HG03060 (cell line): ENCODE results near the gene LTBR.
"Not testable (repeated sequence)": the region's sequence is repeated elsewhere in the genome, so short reads cannot be mapped to it uniquely, and the experiment has no call there.

ENCODE experiments used
- ATAC-seq: cut with Tn5 transposase; IDR thresholded peaks from one replicate; pipeline ENCODE4 v1.9.1; 2021; ENCODE audit warnings: low read depth, moderate number of reproducible peaks; ENCODE audit not compliant: unreplicated experiment

LTBR gene

DNA sequence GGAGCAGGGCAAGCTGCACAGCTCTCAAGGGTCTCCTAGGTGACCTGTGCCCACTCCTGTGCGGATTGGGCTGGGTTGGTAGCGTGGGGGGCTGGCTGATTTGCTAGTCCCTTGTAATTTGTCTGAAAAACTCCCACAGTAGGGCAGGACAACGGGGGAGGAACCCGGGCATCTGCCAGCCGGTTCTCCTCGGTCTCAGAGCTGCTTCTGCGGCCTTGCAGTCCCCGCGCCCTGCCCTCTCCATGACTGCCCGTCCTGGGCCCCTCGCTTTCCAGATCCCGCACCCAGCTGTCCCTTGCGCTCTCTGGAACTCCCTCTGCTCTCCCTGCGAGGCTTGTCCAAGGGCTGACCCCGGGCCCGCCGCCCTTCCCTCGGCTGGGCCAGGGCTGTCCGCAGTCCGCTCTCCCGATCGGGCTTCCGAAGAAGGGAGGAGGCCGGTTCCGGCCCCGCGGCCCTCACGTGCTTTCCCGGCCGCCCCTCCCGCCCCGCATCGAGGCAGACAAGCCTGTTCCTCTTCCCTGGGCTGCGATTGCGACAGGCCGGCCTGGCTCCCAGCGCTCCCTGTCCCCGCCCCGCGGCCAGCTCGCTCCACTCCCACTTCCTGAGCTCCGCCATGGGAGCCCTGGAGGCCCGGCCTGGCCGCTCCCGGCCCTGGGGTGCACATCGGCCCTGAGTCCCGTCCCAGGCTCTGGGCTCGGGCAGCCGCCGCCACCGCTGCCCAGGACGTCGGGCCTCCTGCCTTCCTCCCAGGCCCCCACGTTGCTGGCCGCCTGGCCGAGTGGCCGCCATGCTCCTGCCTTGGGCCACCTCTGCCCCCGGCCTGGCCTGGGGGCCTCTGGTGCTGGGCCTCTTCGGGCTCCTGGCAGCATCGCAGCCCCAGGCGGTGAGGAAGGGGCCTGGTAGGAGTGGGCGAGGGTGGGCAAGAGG, at the start of gene LTBR:
Gene LTBR (plus strand): TSS at position 591 of the 927 bp plus-strand sequence. CDS start 197 bp downstream, at position 788.
- ATAC-seq = no peak

GRCh38 chr12:6334359-6334758, 49.6 kb upstream of the LTBR start:
- no peak for ATAC-seq

GRCh38 chr12:6334940-6335450, 49.0 kb upstream of the LTBR start:
- no peak for ATAC-seq

DNA sequence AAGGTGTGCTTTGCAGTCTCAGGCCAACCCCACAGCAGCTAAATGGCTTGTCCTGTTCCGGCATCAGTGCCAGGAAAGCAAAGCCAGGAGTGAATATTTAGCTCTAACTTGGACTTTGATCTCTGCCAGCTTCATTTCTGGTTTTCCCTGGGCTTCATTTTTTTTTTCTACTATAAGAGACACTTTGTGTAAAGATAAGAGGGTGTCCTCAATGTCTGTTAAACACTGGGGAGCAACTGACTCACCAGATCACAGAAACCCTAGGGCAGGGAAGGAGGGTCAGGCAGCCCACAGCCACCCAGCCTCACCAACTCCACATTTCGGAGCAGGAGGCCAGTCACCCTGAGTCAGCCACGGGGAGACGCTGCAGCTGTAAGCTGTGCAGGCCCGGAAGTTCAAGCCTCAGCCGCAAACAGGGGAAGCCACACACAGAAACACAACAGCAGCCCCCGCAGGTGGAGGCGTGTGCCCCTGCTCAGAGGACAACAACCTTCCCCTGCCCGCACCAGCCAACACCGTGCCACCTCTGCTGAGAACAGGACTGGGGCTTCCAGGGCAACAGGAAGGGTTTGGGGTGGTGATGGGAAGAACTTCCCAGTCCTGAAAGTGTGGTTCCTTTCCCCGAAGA, 48.4 kb upstream of the LTBR start:
- ATAC-seq = no peak

DNA sequence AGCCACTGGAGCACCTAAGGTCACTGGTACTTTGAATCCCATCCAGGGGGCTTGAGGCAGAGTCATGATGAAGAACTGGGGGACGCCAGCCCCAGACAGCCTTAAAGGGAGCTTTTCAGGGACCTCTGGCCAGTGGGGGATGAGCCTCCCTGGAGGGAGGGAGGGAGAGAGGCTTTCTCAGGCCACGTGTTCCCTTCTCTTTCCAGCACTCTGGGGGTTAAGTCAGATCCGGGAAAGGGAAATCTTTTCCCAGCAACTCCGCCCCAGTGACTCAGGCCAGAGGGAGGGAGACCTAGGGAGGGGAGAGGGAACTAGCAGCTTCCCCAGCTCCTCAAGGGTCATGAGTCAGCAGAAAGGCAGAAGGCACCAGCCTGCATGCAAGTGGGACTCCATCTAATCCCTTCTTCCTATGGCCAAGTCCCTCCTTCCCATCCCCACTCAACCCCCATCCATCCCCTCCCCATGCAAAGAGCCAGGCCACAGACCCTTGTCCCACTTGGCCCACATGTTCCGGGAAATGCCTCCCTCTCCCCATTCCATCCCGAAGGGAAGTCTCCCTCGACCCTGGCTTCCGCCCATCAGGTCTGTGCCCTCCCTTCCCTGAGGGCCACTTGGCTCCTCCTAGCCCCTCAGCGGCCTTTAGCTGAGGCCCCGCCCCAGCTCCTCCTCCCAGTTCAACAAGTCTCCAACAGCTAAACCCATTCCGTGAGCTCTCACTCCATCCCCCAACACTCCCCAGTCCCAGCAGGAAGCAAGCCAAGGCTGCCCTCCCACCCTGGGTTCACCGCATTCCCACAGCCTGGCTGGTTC, 47.7 kb upstream of the LTBR start:
- no peak for ATAC-seq

DNA sequence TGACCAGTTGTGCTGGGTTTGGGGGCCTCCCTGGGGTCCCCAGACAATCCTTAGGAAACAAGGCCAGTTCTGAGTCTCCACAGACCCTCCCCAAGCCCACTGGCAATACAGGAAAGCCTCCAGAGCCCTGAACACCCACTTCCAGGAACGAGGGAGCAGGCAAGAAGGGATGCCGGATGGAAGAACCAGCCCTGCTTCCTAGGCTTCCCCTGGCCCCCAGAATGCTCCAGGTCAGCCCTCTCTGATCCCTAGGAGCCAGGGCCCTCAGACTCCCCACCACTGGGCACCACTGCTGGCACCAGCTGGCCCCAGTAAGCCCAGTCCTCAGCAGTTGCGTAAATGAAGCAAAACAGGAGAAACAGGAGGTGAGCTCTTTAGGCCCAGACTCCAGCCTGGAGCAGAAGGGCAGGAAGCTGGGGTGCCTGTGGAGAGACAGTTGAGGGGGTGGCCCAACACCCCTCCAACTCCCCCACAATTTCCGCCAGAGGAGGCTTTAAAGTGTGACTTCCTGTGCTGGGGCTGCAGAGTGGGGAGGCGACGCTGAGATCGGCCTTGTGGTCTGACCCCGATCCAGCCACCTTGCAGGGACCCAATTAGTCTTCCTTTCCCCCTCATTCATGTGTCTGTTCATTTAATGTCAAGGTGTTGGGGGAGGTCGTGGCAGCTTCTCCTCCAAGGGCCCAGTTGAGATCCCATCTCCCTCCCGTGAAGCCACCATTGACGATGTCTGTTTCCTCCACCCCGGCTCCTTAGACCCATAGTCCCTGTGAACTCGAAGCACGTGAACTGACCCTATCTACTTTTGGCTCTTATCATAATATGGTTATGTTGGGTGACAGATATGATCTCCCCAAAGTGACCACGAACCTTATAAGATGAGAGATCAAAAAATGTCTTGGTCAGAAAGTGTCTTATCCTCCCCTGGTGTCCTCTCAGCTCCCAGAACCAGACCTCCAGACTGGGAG, 46.8 kb upstream of the LTBR start:
- ATAC-seq = no peak

DNA sequence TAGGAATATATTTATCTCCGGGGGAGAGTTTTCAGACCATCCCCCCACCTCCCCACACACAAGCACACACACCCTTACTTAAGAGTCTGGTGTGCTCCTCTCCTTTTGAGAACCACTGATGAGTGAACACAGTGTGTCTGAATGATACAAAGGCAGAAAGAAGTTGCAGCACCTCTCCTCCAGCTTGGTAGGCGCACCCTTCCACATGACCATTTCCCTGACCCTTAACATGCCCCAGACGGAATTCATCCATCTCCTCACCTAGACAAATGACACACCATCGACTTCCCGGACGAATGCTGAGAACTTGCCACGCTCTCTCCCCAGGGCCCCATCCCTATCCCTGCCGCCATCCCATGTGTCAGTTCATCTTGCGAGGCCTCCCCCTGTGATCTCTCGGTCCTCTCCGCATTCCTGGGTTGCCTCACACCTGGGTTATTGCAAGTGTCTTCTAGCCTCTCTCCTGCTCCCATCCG, 46.0 kb upstream of the LTBR start:
- no peak for ATAC-seq

DNA sequence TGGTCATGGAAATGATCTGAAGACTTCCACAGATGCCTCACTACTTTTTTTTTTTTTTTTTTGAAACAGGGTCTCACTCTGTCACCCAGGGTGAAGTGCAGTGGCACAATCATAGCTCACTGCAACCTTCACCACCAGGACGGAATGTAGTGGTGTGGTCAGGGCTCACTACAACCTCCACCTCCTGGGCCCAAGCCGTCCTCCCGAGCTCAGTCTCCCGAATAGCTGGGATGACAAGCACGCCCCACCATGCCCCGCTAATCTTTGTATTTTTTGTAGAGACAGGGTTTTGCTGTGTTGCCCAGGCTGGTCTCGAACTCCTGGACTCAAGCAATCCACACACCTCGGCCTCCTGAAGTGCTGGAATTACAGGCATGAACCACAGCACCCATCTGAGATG, 45.4 kb upstream of the LTBR start:
- not testable (repeated sequence) for ATAC-seq

DNA sequence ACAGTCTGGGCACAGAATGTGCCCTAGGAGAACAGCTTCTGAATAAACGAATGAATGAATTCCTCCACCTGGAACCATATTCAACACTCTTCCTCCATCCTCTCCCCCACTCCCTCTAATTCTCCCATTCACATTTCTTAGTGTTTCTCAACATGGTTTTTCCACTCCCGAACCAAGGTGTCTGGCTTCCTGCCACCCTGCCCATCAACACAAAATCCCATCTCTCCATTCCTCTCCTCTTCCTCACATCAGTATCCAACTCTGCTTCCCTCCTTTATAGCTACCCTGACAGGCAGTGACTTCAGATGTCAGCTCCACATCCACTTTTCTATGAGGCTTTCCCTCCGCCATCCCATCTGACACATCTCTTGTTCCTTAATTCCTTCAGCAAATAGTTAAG, 45.0 kb upstream of the LTBR start:
- ATAC-seq = no peak

DNA sequence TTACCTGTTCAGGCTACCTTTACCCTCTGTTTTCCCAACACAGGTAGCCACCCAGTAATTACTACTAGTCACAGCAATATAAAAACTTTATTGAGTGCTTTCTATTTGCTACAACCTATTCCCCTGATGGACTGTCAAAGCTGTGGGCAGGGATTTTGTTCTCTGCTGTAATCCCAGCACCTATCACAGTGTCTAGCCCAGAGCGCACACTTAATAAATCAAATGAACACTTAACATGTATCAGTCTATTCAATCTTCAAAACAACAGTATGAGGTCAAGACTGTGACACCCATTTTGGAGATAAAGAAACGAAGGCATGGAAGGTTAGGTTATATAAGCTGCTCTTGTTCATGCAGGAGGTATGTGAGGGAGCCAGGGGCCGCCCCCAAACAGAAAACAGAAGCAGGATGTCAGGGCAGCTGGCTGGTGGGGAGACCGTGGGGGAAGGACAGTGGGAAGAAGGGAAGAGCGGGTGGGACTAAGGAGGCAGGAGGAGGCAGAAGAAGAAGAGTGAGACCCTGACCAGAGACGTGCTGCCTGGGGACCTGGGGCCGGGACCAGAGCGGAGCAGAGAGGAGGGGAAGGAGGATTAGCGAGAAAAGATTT, 43.8 kb upstream of the LTBR start:
- no peak for ATAC-seq

- ATAC-seq = no peak
Observed at GRCh38 chr12:6340745-6341416, 43.1 kb upstream of the LTBR start.

DNA sequence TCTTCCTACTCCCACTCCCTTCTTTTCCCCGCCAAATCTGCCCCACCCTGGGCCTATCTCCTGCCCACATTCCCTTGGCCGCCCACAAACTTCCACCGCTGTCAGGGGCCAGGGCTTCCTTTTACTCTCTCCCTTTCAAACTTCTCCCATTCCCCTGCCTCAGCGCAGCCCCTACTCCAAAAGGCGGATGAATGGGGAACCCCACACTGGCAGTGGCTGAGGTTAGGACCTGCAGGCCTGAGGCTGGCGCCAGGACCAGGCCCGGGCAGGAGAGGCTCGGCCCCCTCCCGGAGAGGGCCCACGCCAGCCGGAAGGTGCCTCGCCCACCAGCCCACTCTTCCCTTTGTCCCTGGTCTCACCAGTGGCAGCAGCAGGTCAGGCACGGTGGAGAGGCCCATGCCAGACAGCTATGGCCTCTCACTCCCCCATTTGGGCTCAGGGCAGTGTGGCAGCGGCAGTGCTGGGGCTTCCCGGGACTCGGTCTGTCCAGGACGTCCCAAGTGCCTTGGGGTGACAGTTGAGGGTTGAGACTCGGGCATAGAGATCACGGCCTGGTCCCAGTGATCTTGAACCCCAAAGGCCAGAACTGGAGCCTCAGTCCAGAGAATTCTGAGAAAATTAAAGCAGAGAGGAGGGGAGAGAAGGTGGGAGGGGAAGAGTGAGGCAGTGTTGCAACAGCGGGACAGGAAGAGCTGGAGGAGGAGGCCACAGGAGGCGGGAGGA, 42.4 kb upstream of the LTBR start, which contains the start of gene TNFRSF1A:
Gene TNFRSF1A (minus strand): TSS at position 660 of the 723 bp plus-strand sequence. CDS start 262 bp downstream, at position 398.
- ATAC-seq = no peak

DNA sequence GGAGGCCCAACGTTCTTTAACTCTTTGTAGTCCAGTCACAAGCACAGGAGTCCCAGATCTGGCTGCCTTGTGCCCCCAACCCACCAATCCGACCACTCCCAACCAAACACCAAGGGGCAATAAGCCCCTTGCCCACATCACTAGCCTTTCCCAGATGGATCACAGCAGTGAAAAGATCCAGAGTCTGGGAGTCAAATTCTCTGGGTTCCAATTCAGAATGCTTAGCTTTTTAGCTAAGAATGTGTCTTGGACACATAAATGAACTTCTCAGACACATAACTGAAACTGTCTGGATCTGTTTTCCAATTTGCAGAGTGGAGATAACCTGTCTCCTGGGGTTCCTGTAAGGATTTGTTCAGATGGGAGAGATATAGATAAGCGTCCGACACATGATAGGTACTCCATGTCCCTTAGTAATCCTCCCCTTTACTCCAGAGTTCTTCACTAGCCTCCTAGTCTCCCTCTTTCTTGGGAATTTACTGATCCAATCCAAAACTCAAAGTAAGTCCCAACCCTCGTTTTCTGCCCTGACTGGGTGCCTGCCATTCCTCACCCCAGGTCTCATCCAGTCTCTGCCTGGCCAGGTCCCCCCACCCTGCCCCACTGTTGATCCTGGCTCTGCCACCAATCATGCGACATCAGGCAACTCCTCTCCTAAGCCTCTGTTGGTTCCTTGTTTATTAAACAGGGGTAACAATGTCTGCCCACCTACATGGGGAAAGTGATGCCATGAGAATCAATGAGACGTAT, 41.6 kb upstream of the LTBR start:
- no peak for ATAC-seq

GRCh38 chr12:6343518-6343917, 40.4 kb upstream of the LTBR start:
- no peak for ATAC-seq

GRCh38 chr12:6344101-6344660, 39.8 kb upstream of the LTBR start:
- not testable (repeated sequence) for ATAC-seq

- ATAC-seq = no peak
Observed at GRCh38 chr12:6345319-6346091, 38.5 kb upstream of the LTBR start.
